HepG2 (cell line): Measurements from ENCODE around the gene ACSS2. TPM values are rescaled to one million over a fixed set of nuclear protein-coding genes. Genes with fewer than 3 reads are reported as not detected.
A peak's percentile ranks its signal among the peaks of the same experiment; 100 is the strongest.

Experiments used
- EED ChIP-seq: sonication (generic); formaldehyde crosslinking; IDR thresholded peaks from 2 replicates; pipeline ENCODE4 v1.5.0; 2020; ENCODE audit warnings: mild to moderate bottlenecking, missing genetic modification reagents
- HES4 ChIP-seq: sonication (generic); formaldehyde crosslinking; IDR thresholded peaks from 2 replicates; pipeline ENCODE4 v1.9.0; 2021; ENCODE audit warnings: mild to moderate bottlenecking, missing genetic modification reagents, borderline replicate concordance
- MXI1 ChIP-seq: IDR thresholded peaks from 3 replicates; pipeline ENCODE4 v1.6.1; 2012; ENCODE audit warnings: low read depth, low read length, inconsistent platforms, borderline replicate concordance
- NKX3-1 ChIP-seq: sonication (generic); formaldehyde crosslinking; IDR thresholded peaks from 2 replicates; pipeline ENCODE4 v1.5.0; 2020; ENCODE audit warnings: missing genetic modification reagents
- PAWR ChIP-seq: sonication (generic); formaldehyde crosslinking; IDR thresholded peaks from 2 replicates; pipeline ENCODE4 v1.4.0; 2020; ENCODE audit warnings: missing genetic modification reagents, mild to moderate bottlenecking, borderline replicate concordance
- REPIN1 ChIP-seq: sonication (generic); formaldehyde crosslinking; IDR thresholded peaks from 2 replicates; pipeline ENCODE4 v1.8.0; 2022; ENCODE audit warnings: missing genetic modification reagents, low read depth, mild to moderate bottlenecking, borderline replicate concordance
- RFXANK ChIP-seq: IDR thresholded peaks from 2 replicates; pipeline ENCODE4 v1.6.1; 2016
- RORA ChIP-seq: sonication (generic); formaldehyde crosslinking; IDR thresholded peaks from 2 replicates; pipeline ENCODE4 v1.5.0; 2020; ENCODE audit warnings: mild to moderate bottlenecking, missing genetic modification reagents, moderate library complexity
- SSRP1 ChIP-seq: IDR thresholded peaks from 2 replicates; pipeline ENCODE4 v1.6.1; 2016; ENCODE audit warnings: control low read depth
- ZC3H13 ChIP-seq: sonication (generic); formaldehyde crosslinking; IDR thresholded peaks from 2 replicates; pipeline ENCODE4 v1.8.1; 2023; ENCODE audit warnings: mild to moderate bottlenecking, missing genetic modification reagents, moderate library complexity
- ZNF446 ChIP-seq: sonication (generic); formaldehyde crosslinking; IDR thresholded peaks from 2 replicates; pipeline ENCODE4 v1.5.0; 2020; ENCODE audit warnings: mild to moderate bottlenecking, missing genetic modification reagents
- ZNF720 ChIP-seq: sonication (generic); formaldehyde crosslinking; IDR thresholded peaks from 2 replicates; pipeline ENCODE4 v1.4.0; 2020; ENCODE audit warnings: missing genetic modification reagents
- polyA plus RNA-seq, 8 experiments: library from polyadenylated mRNA; depleted of rRNA in 3 of 8; stranded (reverse) in 7 of 8; unstranded in 1 of 8; fragments of >200 nt; fragmentation: Illumina TruSeq in 4 of 8; extraction: Trizol in 4 of 8; gene quantifications; 2 replicates each; pipeline versions ENCODE4 v1.2.1 to v1.2.3, GENCODE V29; 2011 to 2016; ENCODE audit warnings: low read depth in 4 of 8, missing spikeins in 1 of 8, mixed read lengths in 1 of 8; ENCODE audit not compliant: insufficient read depth in 1 of 8
- total RNA-seq, 5 experiments: library from RNA; depleted of rRNA; stranded (reverse); fragments of >200 nt; fragmentation: Illumina TruSeq; extraction: Trizol; gene quantifications; 2 replicates each; pipeline ENCODE4 v1.2.3, GENCODE V29; 2016; ENCODE audit warnings: low read depth in 1 of 5
- TF ChIP-seq, protein P1 (sequence below): sonication (generic); formaldehyde crosslinking; IDR thresholded peaks from 2 replicates; pipeline ENCODE4 v1.4.0; 2020; ENCODE audit warnings: missing genetic modification reagents
- TF ChIP-seq, protein P2 (sequence below): sonication (generic); formaldehyde crosslinking; IDR thresholded peaks from 2 replicates; pipeline ENCODE4 v1.4.0; 2020; ENCODE audit warnings: missing genetic modification reagents; ENCODE audit errors: not compliant biosample characterization
- TF ChIP-seq, protein P3 (sequence below): sonication (generic); formaldehyde crosslinking; IDR thresholded peaks from 2 replicates; pipeline ENCODE4 v1.4.0; 2020; ENCODE audit warnings: mild to moderate bottlenecking, missing genetic modification reagents
- TF ChIP-seq, protein P4 (sequence below): sonication (generic); formaldehyde crosslinking; IDR thresholded peaks from 2 replicates; pipeline ENCODE4 v1.4.0; 2020; ENCODE audit warnings: low read depth, mild to moderate bottlenecking, missing genetic modification reagents
- TF ChIP-seq, protein P5 (sequence below): sonication (generic); formaldehyde crosslinking; IDR thresholded peaks from 2 replicates; pipeline ENCODE4 v1.9.0; 2021; ENCODE audit warnings: missing genetic modification reagents, mild to moderate bottlenecking, borderline replicate concordance

ACSS2 gene
- total and polyA plus RNA-seq, 2 of the 13 experiments (the other 11 are each of a cell fraction or from before 2014, with no cell fraction given), result 72.8 to 89.7 TPM

DNA sequence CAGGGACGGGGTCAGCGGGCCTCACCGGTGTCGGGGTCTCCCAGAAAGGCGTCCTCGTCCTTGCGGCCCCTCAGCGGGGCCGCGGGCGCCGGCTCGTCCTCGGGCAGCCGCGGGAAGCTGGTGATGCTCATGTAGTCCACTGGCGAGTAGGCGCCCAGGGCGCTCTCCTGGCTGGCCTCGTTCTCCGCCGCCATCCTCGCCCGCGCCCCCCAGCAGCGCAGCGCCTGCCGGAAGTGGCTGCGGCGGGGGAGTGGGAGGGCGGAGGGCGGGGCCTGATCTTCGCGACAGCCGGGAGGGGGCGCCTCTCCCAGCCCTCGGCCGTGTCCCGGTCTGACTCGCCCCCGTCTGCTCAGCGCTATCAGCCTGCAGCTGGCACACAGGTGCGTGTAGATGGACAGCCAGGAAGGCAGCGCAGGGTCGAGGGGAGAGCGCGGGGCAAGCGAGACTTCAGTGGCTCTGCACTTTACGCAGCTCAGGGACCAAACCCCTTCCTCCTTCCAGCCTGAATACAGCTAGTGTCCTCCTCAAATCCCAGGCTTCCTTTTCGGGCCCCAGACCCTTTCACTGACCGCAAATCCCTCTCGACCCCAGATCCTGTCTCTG, 3.7 kb upstream of the ACSS2 start, which contains the start of gene GGT7 (continued):
- TF ChIP-seq, protein P1, sequence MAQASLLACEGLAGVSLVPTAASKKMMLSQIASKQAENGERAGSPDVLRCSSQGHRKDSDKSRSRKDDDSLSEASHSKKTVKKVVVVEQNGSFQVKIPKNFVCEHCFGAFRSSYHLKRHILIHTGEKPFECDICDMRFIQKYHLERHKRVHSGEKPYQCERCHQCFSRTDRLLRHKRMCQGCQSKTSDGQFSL (CRISPR knock-in tag), result peak; percentile 88
- TF ChIP-seq, protein P2, sequence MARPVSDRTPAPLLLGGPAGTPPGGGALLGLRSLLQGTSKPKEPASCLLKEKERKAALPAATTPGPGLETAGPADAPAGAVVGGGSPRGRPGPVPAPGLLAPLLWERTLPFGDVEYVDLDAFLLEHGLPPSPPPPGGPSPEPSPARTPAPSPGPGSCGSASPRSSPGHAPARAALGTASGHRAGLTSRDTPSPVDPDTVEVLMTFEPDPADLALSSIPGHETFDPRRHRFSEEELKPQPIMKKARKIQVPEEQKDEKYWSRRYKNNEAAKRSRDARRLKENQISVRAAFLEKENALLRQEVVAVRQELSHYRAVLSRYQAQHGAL (CRISPR knock-in tag), result no peak
- no peak for TF ChIP-seq SSRP1 (CRISPR knock-in tag)
- TF ChIP-seq REPIN1 (CRISPR knock-in tag), result peak; percentile 97
- peak; percentile 87; the same call in 2 of the 3 replicates for TF ChIP-seq MXI1
- peak; percentile 49; the same call in 1 of the 2 replicates for TF ChIP-seq EED
- TF ChIP-seq PAWR (CRISPR knock-in tag), result no peak
- peak; percentile 28; the same call in 1 of the 2 replicates for TF ChIP-seq HES4 (CRISPR knock-in tag)
- no peak; the same call in 1 of the 2 replicates for TF ChIP-seq RORA (CRISPR knock-in tag)
- TF ChIP-seq, protein P3, sequence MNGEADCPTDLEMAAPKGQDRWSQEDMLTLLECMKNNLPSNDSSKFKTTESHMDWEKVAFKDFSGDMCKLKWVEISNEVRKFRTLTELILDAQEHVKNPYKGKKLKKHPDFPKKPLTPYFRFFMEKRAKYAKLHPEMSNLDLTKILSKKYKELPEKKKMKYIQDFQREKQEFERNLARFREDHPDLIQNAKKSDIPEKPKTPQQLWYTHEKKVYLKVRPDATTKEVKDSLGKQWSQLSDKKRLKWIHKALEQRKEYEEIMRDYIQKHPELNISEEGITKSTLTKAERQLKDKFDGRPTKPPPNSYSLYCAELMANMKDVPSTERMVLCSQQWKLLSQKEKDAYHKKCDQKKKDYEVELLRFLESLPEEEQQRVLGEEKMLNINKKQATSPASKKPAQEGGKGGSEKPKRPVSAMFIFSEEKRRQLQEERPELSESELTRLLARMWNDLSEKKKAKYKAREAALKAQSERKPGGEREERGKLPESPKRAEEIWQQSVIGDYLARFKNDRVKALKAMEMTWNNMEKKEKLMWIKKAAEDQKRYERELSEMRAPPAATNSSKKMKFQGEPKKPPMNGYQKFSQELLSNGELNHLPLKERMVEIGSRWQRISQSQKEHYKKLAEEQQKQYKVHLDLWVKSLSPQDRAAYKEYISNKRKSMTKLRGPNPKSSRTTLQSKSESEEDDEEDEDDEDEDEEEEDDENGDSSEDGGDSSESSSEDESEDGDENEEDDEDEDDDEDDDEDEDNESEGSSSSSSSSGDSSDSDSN, result peak; percentile 89
- no peak for TF ChIP-seq ZNF720 (CRISPR knock-in tag)
- peak; percentile 85; the same call in 1 of the 2 replicates for TF ChIP-seq RFXANK (CRISPR knock-in tag)
- TF ChIP-seq ZC3H13 (CRISPR knock-in tag), result peak; percentile 87
- TF ChIP-seq ZNF446 (CRISPR knock-in tag), result peak; percentile 56; the same call in 1 of the 2 replicates
- TF ChIP-seq, protein P4, sequence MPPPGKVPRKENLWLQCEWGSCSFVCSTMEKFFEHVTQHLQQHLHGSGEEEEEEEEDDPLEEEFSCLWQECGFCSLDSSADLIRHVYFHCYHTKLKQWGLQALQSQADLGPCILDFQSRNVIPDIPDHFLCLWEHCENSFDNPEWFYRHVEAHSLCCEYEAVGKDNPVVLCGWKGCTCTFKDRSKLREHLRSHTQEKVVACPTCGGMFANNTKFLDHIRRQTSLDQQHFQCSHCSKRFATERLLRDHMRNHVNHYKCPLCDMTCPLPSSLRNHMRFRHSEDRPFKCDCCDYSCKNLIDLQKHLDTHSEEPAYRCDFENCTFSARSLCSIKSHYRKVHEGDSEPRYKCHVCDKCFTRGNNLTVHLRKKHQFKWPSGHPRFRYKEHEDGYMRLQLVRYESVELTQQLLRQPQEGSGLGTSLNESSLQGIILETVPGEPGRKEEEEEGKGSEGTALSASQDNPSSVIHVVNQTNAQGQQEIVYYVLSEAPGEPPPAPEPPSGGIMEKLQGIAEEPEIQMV, result 0 out of 2 replicates have a peak, but pooled peaks have one; percentile 73
- TF ChIP-seq, protein P5, sequence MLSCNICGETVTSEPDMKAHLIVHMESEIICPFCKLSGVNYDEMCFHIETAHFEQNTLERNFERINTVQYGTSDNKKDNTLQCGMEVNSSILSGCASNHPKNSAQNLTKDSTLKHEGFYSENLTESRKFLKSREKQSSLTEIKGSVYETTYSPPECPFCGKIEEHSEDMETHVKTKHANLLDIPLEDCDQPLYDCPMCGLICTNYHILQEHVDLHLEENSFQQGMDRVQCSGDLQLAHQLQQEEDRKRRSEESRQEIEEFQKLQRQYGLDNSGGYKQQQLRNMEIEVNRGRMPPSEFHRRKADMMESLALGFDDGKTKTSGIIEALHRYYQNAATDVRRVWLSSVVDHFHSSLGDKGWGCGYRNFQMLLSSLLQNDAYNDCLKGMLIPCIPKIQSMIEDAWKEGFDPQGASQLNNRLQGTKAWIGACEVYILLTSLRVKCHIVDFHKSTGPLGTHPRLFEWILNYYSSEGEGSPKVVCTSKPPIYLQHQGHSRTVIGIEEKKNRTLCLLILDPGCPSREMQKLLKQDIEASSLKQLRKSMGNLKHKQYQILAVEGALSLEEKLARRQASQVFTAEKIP, result no peak
- no peak for TF ChIP-seq NKX3-1
